ENCODE measurements around the gene FAM110D.

The FAM110D gene

GRCh38 chr1:26190373-26190987, 31.6 kb downstream of the FAM110D start, which contains the start of gene CATSPER4:
Gene CATSPER4, plus strand, starts transcription at chr1:26190602. Its CDS starts 26 bp downstream, at chr1:26190628.
- no peak for DNase-seq

- DNase-seq: no peak
Measured at GRCh38 chr1:26191739-26192138, 32.9 kb downstream of the FAM110D start.

GRCh38 chr1:26195805-26196204, 36.9 kb downstream of the FAM110D start:
- DNase-seq: no peak

GRCh38 chr1:26197301-26197700, 38.4 kb downstream of the FAM110D start:
- no peak for DNase-seq

- no peak for DNase-seq
Measured at GRCh38 chr1:26197813-26198212, 38.9 kb downstream of the FAM110D start.

GRCh38 chr1:26200413-26200812, 41.5 kb downstream of the FAM110D start:
- DNase-seq: no peak

GRCh38 chr1:26203642-26204318, 44.9 kb downstream of the FAM110D start:
- no peak for DNase-seq

GRCh38 chr1:26210147-26210870, 51.4 kb downstream of the FAM110D start:
- DNase-seq: no peak

- DNase-seq: no peak
Measured at GRCh38 chr1:26212726-26213125, 53.8 kb downstream of the FAM110D start.

GRCh38 chr1:26213335-26213905, 54.5 kb downstream of the FAM110D start:
- no peak for DNase-seq
